GM21526 (cell line): Measurements from ENCODE around the gene RAB5A.
"Not testable (repeated sequence)": the region's sequence is repeated elsewhere in the genome, so short reads cannot be mapped to it uniquely, and the experiment has no call there.

ENCODE experiments used
- ATAC-seq: cut with Tn5 transposase; IDR thresholded peaks from one replicate; pipeline ENCODE4 v1.9.1; 2021; ENCODE audit warnings: moderate library complexity; ENCODE audit not compliant: unreplicated experiment, low FRiP score

RAB5A gene

GRCh38 chr3:19946832-19947548, at the start of gene RAB5A:
Gene RAB5A, plus strand, starts transcription at chr3:19947097. Its CDS starts 3,802 bp downstream, at chr3:19950899.
- ATAC-seq, result peak; percentile 96

GRCh38 chr3:19898721-19899120, 48.2 kb upstream of the RAB5A start:
- no peak for ATAC-seq

- no peak for ATAC-seq
Observed at GRCh38 chr3:19899264-19899663, 47.6 kb upstream of the RAB5A start.

GRCh38 chr3:19899833-19900232, 47.1 kb upstream of the RAB5A start:
- not testable (repeated sequence) for ATAC-seq

- no peak for ATAC-seq
Observed at GRCh38 chr3:19901337-19901736, 45.6 kb upstream of the RAB5A start.

GRCh38 chr3:19901918-19902317, 45.0 kb upstream of the RAB5A start:
- ATAC-seq, result no peak

GRCh38 chr3:19903649-19904048, 43.2 kb upstream of the RAB5A start:
- no peak for ATAC-seq

GRCh38 chr3:19907523-19907922, 39.4 kb upstream of the RAB5A start:
- ATAC-seq, result no peak

- no peak for ATAC-seq
Observed at GRCh38 chr3:19911452-19911851, 35.4 kb upstream of the RAB5A start.

- ATAC-seq, result no peak
Observed at GRCh38 chr3:19917167-19917566, 29.7 kb upstream of the RAB5A start.

GRCh38 chr3:19920401-19921080, 26.4 kb upstream of the RAB5A start:
- ATAC-seq, result no peak

- peak; percentile 69 for ATAC-seq
Observed at GRCh38 chr3:19931180-19931692, 15.7 kb upstream of the RAB5A start.

GRCh38 chr3:19931767-19932188, 15.1 kb upstream of the RAB5A start:
- ATAC-seq, result peak; percentile 47

- ATAC-seq, result no peak
Observed at GRCh38 chr3:19932422-19932821, 14.5 kb upstream of the RAB5A start.

- no peak for ATAC-seq
Observed at GRCh38 chr3:19934098-19934566, 12.8 kb upstream of the RAB5A start, which contains the start of gene EFHB. Gene EFHB, minus strand, starts transcription at chr3:19934217. Its CDS starts 199 bp downstream, at chr3:19934018.

GRCh38 chr3:19937459-19938294, 9.2 kb upstream of the RAB5A start:
- no peak for ATAC-seq

- no peak for ATAC-seq
Observed at GRCh38 chr3:19938295-19938627, 8.6 kb upstream of the RAB5A start.

GRCh38 chr3:19940643-19941042, 6.3 kb upstream of the RAB5A start:
- ATAC-seq, result no peak

- no peak for ATAC-seq
Observed at GRCh38 chr3:19945534-19945933, 1.4 kb upstream of the RAB5A start.

- peak; percentile 5 for ATAC-seq
Observed at GRCh38 chr3:19945969-19946831, 697 bp upstream of the RAB5A start.
